ENCODE data around the gene VDAC1. TPM values are rescaled to one million over a fixed set of nuclear protein-coding genes. Genes with fewer than 3 reads are reported as not detected.
"Not testable (repeated sequence)": the region's sequence is repeated elsewhere in the genome, so short reads cannot be mapped to it uniquely, and the experiment has no call there.

Gene VDAC1
- total RNA-seq, 1 experiment from 2014 or later = 395 TPM

DNA sequence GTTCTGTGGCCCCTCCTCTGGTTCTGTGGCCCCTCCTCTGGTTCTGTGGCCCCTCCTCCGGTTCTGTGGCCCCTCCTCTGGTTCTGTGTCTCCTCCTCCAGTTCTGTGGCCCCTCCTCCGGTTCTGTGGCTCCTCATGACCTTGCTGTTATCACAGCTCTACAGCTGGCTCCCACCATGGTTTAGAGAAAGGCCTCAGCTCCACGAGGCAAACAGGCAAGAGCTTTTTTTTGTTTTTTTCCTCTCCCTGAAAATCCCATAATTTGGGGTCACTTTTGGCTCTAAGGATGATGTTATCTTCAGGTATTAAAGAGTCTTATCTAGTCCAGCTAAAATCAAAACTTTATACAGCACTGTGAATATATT, 68.1 kb downstream of the VDAC1 start:
- no TSS peak for BruUV-seq (replicated peaks)
- ChIA-PET POLR2A (no interaction called here), CTCF (no interaction called here)
- no peak for DNase-seq (ENCODE audit: low read depth, low spot score)
- peaks cover 4% of the 10 kb centered on the region; the same call in 1 of the 2 replicates for H3K4me1 ChIP-seq (ENCODE audit: control insufficient read depth, insufficient read depth, low read length)
- H3K27ac ChIP-seq (ENCODE audit: low read length) = no peak overlapping the region
- ATAC-seq = no peak
- intact Hi-C loops (cut with micrococcal nuclease; ENCODE audit: unreplicated experiment) (no loop called here), in situ Hi-C loops (cut with HindIII; ENCODE audit: low pct_unique_long_range_greater_than_20kb, low sequenced_read_pairs) (no loop called here)
- TF ChIP-seq POLR2AphosphoS5 (IDR thresholded peaks at IDR 0.05; ENCODE audit: low read depth, low read length) = no peak
- no peak for TF ChIP-seq SIN3A (IDR thresholded peaks at IDR 0.05; ENCODE audit: borderline replicate concordance, insufficient read depth, low read depth, low read length)
- TF ChIP-seq, protein P1, sequence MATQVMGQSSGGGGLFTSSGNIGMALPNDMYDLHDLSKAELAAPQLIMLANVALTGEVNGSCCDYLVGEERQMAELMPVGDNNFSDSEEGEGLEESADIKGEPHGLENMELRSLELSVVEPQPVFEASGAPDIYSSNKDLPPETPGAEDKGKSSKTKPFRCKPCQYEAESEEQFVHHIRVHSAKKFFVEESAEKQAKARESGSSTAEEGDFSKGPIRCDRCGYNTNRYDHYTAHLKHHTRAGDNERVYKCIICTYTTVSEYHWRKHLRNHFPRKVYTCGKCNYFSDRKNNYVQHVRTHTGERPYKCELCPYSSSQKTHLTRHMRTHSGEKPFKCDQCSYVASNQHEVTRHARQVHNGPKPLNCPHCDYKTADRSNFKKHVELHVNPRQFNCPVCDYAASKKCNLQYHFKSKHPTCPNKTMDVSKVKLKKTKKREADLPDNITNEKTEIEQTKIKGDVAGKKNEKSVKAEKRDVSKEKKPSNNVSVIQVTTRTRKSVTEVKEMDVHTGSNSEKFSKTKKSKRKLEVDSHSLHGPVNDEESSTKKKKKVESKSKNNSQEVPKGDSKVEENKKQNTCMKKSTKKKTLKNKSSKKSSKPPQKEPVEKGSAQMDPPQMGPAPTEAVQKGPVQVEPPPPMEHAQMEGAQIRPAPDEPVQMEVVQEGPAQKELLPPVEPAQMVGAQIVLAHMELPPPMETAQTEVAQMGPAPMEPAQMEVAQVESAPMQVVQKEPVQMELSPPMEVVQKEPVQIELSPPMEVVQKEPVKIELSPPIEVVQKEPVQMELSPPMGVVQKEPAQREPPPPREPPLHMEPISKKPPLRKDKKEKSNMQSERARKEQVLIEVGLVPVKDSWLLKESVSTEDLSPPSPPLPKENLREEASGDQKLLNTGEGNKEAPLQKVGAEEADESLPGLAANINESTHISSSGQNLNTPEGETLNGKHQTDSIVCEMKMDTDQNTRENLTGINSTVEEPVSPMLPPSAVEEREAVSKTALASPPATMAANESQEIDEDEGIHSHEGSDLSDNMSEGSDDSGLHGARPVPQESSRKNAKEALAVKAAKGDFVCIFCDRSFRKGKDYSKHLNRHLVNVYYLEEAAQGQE (IDR thresholded peaks at IDR 0.05; ENCODE audit: insufficient read depth in 1 of 2, low read depth in 2 of 2, low read length in 1 of 2) = no peak
- no peak for TF ChIP-seq TCF7L2 (IDR thresholded peaks at IDR 0.05; ENCODE audit: low read depth, low read length)
- TF ChIP-seq, protein P2, sequence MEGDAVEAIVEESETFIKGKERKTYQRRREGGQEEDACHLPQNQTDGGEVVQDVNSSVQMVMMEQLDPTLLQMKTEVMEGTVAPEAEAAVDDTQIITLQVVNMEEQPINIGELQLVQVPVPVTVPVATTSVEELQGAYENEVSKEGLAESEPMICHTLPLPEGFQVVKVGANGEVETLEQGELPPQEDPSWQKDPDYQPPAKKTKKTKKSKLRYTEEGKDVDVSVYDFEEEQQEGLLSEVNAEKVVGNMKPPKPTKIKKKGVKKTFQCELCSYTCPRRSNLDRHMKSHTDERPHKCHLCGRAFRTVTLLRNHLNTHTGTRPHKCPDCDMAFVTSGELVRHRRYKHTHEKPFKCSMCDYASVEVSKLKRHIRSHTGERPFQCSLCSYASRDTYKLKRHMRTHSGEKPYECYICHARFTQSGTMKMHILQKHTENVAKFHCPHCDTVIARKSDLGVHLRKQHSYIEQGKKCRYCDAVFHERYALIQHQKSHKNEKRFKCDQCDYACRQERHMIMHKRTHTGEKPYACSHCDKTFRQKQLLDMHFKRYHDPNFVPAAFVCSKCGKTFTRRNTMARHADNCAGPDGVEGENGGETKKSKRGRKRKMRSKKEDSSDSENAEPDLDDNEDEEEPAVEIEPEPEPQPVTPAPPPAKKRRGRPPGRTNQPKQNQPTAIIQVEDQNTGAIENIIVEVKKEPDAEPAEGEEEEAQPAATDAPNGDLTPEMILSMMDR (IDR thresholded peaks at IDR 0.05) = no peak
- no peaks in the 10 kb centered on the region for H3K9me3 ChIP-seq (ENCODE audit: control insufficient read depth, insufficient read depth, low read depth, low read length)
- no peak overlapping the region for H3K4me3 ChIP-seq (ENCODE audit: low read depth in 2 of 2, low read length in 2 of 2)
- no peaks in the 10 kb centered on the region for H3K27me3 ChIP-seq (ENCODE audit: control insufficient read depth, insufficient read depth, low read length)
- no peaks in the 10 kb centered on the region for H3K36me3 ChIP-seq (ENCODE audit: control insufficient read depth, insufficient read depth, low read length)

DNA sequence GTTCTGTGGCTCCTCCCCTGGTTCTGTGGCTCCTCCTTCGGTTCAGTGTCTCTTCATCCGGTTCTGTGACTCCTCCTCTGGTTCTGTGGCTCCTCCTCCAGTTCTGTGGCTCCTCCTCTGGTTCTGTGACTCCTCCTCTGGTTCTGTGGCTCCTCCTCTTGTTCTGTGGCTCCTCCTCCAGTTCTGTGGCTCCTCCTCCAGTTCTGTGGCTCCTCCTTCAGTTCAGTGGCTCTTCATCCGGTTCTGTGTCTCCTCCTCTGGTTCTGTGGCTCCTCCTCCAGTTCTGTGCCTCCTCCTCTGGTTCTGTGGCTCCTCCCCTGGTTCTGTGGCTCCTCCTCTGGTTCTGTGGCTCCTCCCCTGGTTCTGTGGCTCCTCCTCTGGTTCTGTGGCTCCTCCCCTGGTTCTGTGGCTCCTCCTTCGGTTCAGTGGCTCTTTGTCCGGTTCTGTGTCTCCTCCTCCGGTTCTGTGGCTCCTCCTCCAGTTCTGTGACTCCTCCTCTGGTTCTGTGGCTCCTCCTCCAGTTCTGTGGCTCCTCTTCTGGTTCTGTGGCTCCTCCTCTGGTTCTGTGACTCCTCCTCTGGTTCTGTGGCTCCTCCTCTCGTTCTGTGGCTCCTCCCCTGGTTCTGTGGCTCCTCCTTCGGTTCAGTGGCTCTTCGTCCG, 68.7 kb downstream of the VDAC1 start:
- H3K27ac ChIP-seq (ENCODE audit: low read length); ATAC-seq; intact Hi-C loops (cut with micrococcal nuclease; ENCODE audit: unreplicated experiment); H3K9me3 ChIP-seq (ENCODE audit: control insufficient read depth, insufficient read depth, low read depth, low read length); H3K4me3 ChIP-seq (ENCODE audit: low read depth in 2 of 2, low read length in 2 of 2); H3K4me1 ChIP-seq (ENCODE audit: control insufficient read depth, insufficient read depth, low read length); DNase-seq (ENCODE audit: low read depth, low spot score); H3K36me3 ChIP-seq (ENCODE audit: control insufficient read depth, insufficient read depth, low read length); BruUV-seq (replicated peaks); in situ Hi-C loops (cut with HindIII; ENCODE audit: low pct_unique_long_range_greater_than_20kb, low sequenced_read_pairs); POLR2A ChIA-PET; H3K27me3 ChIP-seq (ENCODE audit: control insufficient read depth, insufficient read depth, low read length); CTCF ChIA-PET: not testable (repeated sequence)

DNA sequence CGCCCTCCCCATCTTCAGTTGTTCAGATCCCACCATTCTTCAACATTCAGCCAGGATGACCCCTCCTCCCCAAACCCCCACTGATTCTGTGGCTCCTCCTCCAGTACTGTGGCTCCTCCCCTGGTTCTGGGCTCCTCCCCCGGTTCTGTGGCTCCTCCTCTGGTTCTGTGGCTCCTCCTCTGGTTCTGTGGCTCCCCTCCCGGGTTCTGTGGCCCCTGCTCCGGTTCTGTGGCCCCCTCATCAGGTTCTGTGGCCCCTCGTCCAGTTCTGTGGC, 69.2 kb downstream of the VDAC1 start:
- H3K4me3 ChIP-seq (ENCODE audit: low read depth in 2 of 2, low read length in 2 of 2) = no peak overlapping the region
- no TSS peak for BruUV-seq (replicated peaks)
- in situ Hi-C loops (cut with HindIII; ENCODE audit: low pct_unique_long_range_greater_than_20kb, low sequenced_read_pairs) (no loop called here), intact Hi-C loops (cut with micrococcal nuclease; ENCODE audit: unreplicated experiment) (no loop called here)
- ChIA-PET CTCF (no interaction called here), POLR2A (no interaction called here)
- H3K27ac ChIP-seq (ENCODE audit: low read length) = no peak overlapping the region
- TF ChIP-seq POLR2AphosphoS5 (IDR thresholded peaks at IDR 0.05; ENCODE audit: low read depth, low read length) (no peak), TCF7L2 (IDR thresholded peaks at IDR 0.05; ENCODE audit: low read depth, low read length) (no peak), SIN3A (IDR thresholded peaks at IDR 0.05; ENCODE audit: borderline replicate concordance, insufficient read depth, low read depth, low read length) (no peak)
- TF ChIP-seq, protein P2 (IDR thresholded peaks at IDR 0.05) = no peak
- TF ChIP-seq, protein P1 (IDR thresholded peaks at IDR 0.05; ENCODE audit: insufficient read depth in 1 of 2, low read depth in 2 of 2, low read length in 1 of 2) = no peak
- H3K27me3 ChIP-seq (ENCODE audit: control insufficient read depth, insufficient read depth, low read length) = no peaks in the 10 kb centered on the region
- H3K4me1 ChIP-seq (ENCODE audit: control insufficient read depth, insufficient read depth, low read length) = peaks cover 4% of the 10 kb centered on the region; the same call in 1 of the 2 replicates
- no peak for ATAC-seq
- H3K36me3 ChIP-seq (ENCODE audit: control insufficient read depth, insufficient read depth, low read length) = no peaks in the 10 kb centered on the region
- DNase-seq (ENCODE audit: low read depth, low spot score) = no peak
- H3K9me3 ChIP-seq (ENCODE audit: control insufficient read depth, insufficient read depth, low read depth, low read length) = no peaks in the 10 kb centered on the region
